ENCODE results near the gene SPTBN1. TPM values are rescaled to one million over a fixed set of nuclear protein-coding genes. Genes with fewer than 3 reads are reported as not detected.

The SPTBN1 gene
- total and polyA plus RNA-seq, 2 of the 4 experiments (the other 2 are of a cell fraction) = 49.1 to 241 TPM

- no peak overlapping the region for H3K56ac ChIP-seq (ENCODE audit: extremely low read depth, insufficient read depth, low read length)
- peaks cover 6% of the 10 kb centered on the region for H3K4me1 ChIP-seq (ENCODE audit: control insufficient read depth, insufficient read depth, low read length)
- no peak overlapping the region for H2BK15ac ChIP-seq (ENCODE audit: low read depth, low read length)
- H3K9ac ChIP-seq (ENCODE audit: low read depth, low read length) = no peak overlapping the region
- 0 out of 2 replicates have a peak overlapping the region, but pooled peaks have one; percentile 13 for H3K14ac ChIP-seq (replicated peaks; ENCODE audit: low read depth, low read length)
- H3K23ac ChIP-seq (ENCODE audit: low read depth, low read length) = peak overlapping the region; percentile 35; the same call in 1 of the 2 replicates
- H3K79me1 ChIP-seq (ENCODE audit: low read depth in 1 of 2, low read length in 2 of 2) = peaks cover 30 to 52% of the 10 kb centered on the region in 2 experiments
- in situ Hi-C loops (cut with MboI; ENCODE audit: low sequenced_read_pairs) = no loop called here
- H3K4me2 ChIP-seq (ENCODE audit: low read depth, low read length) = no peak overlapping the region
- no peak overlapping the region for H4K8ac ChIP-seq (ENCODE audit: low read depth in 2 of 2, low read length in 2 of 2)
- peaks cover 6% of the 10 kb centered on the region; the same call in 1 of the 2 replicates for H4K20me1 ChIP-seq (ENCODE audit: insufficient read depth, low read length)
- no peak overlapping the region for H2AK9ac ChIP-seq (replicated peaks; ENCODE audit: low read depth, low read length, poor library complexity)
- H2AFZ ChIP-seq (replicated peaks; ENCODE audit: low read length, poor library complexity) = no peak overlapping the region
- no peak overlapping the region for H3K27ac ChIP-seq (ENCODE audit: insufficient read depth, low read length)
- POLR2A ChIA-PET (ENCODE audit: unreplicated experiment) = no interaction called here
- H2BK20ac ChIP-seq (ENCODE audit: low read depth, low read length) = no peak overlapping the region
- H4K5ac ChIP-seq (ENCODE audit: low read depth, low read length) = no peak overlapping the region
- dilution Hi-C loops (cut with HindIII; ENCODE audit: low sequenced_read_pairs, unreplicated experiment) = no loop called here
- intact Hi-C loops (cut with micrococcal nuclease) = no loop called here
- no CpG with 5 or more reads among the region's 5 CpGs for WGBS, 2 experiments (ENCODE audit: extremely low coverage in 2 of 2, insufficient read length in 1 of 2)
- CTCF ChIA-PET = no interaction called here
- H3K18ac ChIP-seq (ENCODE audit: low read depth, low read length) = no peak overlapping the region
- TF ChIP-seq RCOR1 (IDR thresholded peaks at IDR 0.05; ENCODE audit: insufficient replicate concordance, low read length) (no peak), CEBPB (IDR thresholded peaks at IDR 0.05; ENCODE audit: low read depth, low read length) (no peak), RAD21 (IDR thresholded peaks at IDR 0.05; ENCODE audit: low read length) (no peak), CHD1 (IDR thresholded peaks at IDR 0.05; ENCODE audit: low read depth, low read length) (no peak), MAFK (IDR thresholded peaks at IDR 0.05; ENCODE audit: low read depth, low read length) (no peak), NFE2L2 (IDR thresholded peaks at IDR 0.05; ENCODE audit: low read depth, low read length) (no peak), FOS (IDR thresholded peaks at IDR 0.05; ENCODE audit: low read depth, low read length) (no peak), CTCF (conservative IDR thresholded peaks at IDR 0.05; ENCODE audit: low read depth, low read length) (no peak), MAZ (IDR thresholded peaks at IDR 0.05; ENCODE audit: borderline replicate concordance, low read depth, low read length) (no peak), POLR2A (IDR thresholded peaks at IDR 0.05; ENCODE audit: low read depth, low read length) (no peak), RFX5 (IDR thresholded peaks at IDR 0.05; ENCODE audit: low read depth, low read length) (no peak), SMC3 (IDR thresholded peaks at IDR 0.05; ENCODE audit: low read depth, low read length) (no peak)
- TF ChIP-seq, protein P1, sequence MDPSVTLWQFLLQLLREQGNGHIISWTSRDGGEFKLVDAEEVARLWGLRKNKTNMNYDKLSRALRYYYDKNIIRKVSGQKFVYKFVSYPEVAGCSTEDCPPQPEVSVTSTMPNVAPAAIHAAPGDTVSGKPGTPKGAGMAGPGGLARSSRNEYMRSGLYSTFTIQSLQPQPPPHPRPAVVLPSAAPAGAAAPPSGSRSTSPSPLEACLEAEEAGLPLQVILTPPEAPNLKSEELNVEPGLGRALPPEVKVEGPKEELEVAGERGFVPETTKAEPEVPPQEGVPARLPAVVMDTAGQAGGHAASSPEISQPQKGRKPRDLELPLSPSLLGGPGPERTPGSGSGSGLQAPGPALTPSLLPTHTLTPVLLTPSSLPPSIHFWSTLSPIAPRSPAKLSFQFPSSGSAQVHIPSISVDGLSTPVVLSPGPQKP (IDR thresholded peaks at IDR 0.05; ENCODE audit: borderline replicate concordance, low read depth, low read length) = no peak
- H2BK120ac ChIP-seq (ENCODE audit: low read depth, low read length) = no peak overlapping the region
- no peak overlapping the region for H3K4ac ChIP-seq (ENCODE audit: low read depth, low read length)
- peaks cover 43% of the 10 kb centered on the region for H3K36me3 ChIP-seq (ENCODE audit: control insufficient read depth, insufficient read depth, low read length)
- peaks cover 13% of the 10 kb centered on the region for H3K9me1 ChIP-seq (ENCODE audit: insufficient read depth, low read length)
- peak; percentile 14; the same call in 1 of the 2 replicates for ATAC-seq (ENCODE audit: low read depth)
- no peak overlapping the region for H4K91ac ChIP-seq (ENCODE audit: insufficient read depth, low read depth, low read length)
- no peak overlapping the region for H2BK5ac ChIP-seq (ENCODE audit: low read depth, low read length, poor library complexity, severe bottlenecking)
- no peaks in the 10 kb centered on the region for H3K9me3 ChIP-seq (ENCODE audit: control insufficient read depth, insufficient read depth, low read length)
- H2AK5ac ChIP-seq (ENCODE audit: low read depth, low read length) = no peak overlapping the region
- BruUV-seq (replicated peaks) = no TSS peak
- no peak for DNase-seq
- no peaks in the 10 kb centered on the region for H3K27me3 ChIP-seq (ENCODE audit: control insufficient read depth, insufficient read depth, low read length)
- H3K4me3 ChIP-seq (ENCODE audit: insufficient read depth, low read depth, low read length) = no peak overlapping the region
Measured at GRCh38 chr2:54618646-54619565, 162.8 kb downstream of the SPTBN1 start.

Data from IMR-90 (cell line).